Skeletal muscle satellite cell (primary cell): ENCODE measurements around the gene OR51G2. TPM values are rescaled to one million over a fixed set of nuclear protein-coding genes. Genes with fewer than 3 reads are reported as not detected.
"Not testable (repeated sequence)": the region's sequence is repeated elsewhere in the genome, so short reads cannot be mapped to it uniquely, and the experiment has no call there.

Source experiments
- H3K27me3 ChIP-seq: 2 replicates; pipeline ENCODE4 v1.7.0; 2013; ENCODE audit warnings: low read length; ENCODE audit not compliant: control insufficient read depth, insufficient read depth
- H3K36me3 ChIP-seq: 2 replicates; pipeline ENCODE4 v1.7.0; 2013; ENCODE audit warnings: mild to moderate bottlenecking, control low read depth, low read length; ENCODE audit not compliant: insufficient read depth
- H3K4me1 ChIP-seq: 2 replicates; pipeline ENCODE4 v1.7.0; 2013; ENCODE audit warnings: low read length; ENCODE audit not compliant: control insufficient read depth, insufficient read depth
- H3K4me2 ChIP-seq: 2 replicates; pipeline ENCODE4 v1.7.0; 2013; ENCODE audit warnings: mild to moderate bottlenecking, low read length
- H3K4me3 ChIP-seq: 2 replicates; pipeline ENCODE4 v1.7.0; 2013; ENCODE audit warnings: low read length
- H3K9ac ChIP-seq: 2 replicates; pipeline ENCODE4 v1.7.0; 2013; ENCODE audit warnings: mild to moderate bottlenecking, low read depth, low read length, moderate library complexity
- H3K9me3 ChIP-seq: replicated peaks from 2 replicates; pipeline ENCODE4 v1.7.0; 2013; ENCODE audit warnings: mild to moderate bottlenecking, control low read depth, low read length
- total RNA-seq: library from RNA; depleted of rRNA; stranded (reverse); fragments of >200 nt; gene quantifications from 2 replicates; pipeline ENCODE4 v1.2.3, GENCODE V29; 2012; rRNA removed

OR51G2 gene
- total RNA-seq, result not detected in 2 replicates

- Histone ChIP-seq H3K27me3 (peaks cover 8% of the 10 kb centered on the region), H3K9ac (no peak within 1 kb of the TSS), H3K4me3 (no peak within 1 kb of the TSS), H3K9me3 (no peaks in the 10 kb centered on the region), H3K36me3 (no peaks in the 10 kb centered on the region), H3K4me1 (no peaks in the 10 kb centered on the region), H3K4me2 (no peak within 1 kb of the TSS)
These were observed at the start of gene OR51G2 for GRCh38 chr11:4919250-4919649. Gene OR51G2 (minus strand): TSS chr11:4919350. CDS start chr11:4915663, 3,687 bp downstream.

- Histone ChIP-seq H3K27me3 (peaks cover 3% of the 10 kb centered on the region), H3K4me2 (no peak overlapping the region), H3K4me1 (no peaks in the 10 kb centered on the region), H3K9ac (no peak overlapping the region), H3K36me3 (no peaks in the 10 kb centered on the region), H3K4me3 (no peak overlapping the region), H3K9me3 (no peaks in the 10 kb centered on the region)
These were observed 43.7 kb upstream of the OR51G2 start for GRCh38 chr11:4962816-4963215.

- Histone ChIP-seq H3K36me3 (no peaks in the 10 kb centered on the region), H3K4me2 (no peak overlapping the region), H3K9ac (no peak overlapping the region), H3K27me3 (peaks cover 3% of the 10 kb centered on the region), H3K4me3 (no peak overlapping the region), H3K4me1 (no peaks in the 10 kb centered on the region), H3K9me3 (no peaks in the 10 kb centered on the region)
These were observed 41.7 kb upstream of the OR51G2 start for GRCh38 chr11:4960877-4961276.

GRCh38 chr11:4957396-4957795 lies 38.2 kb upstream of the OR51G2 start:
- no peak overlapping the region for H3K4me3 ChIP-seq
- H3K4me2 ChIP-seq, result no peak overlapping the region
- no peak overlapping the region for H3K9ac ChIP-seq
- H3K27me3 ChIP-seq, result peaks cover under 1% of the 10 kb centered on the region
- H3K9me3 ChIP-seq, result no peaks in the 10 kb centered on the region
- no peaks in the 10 kb centered on the region for H3K4me1 ChIP-seq
- no peaks in the 10 kb centered on the region for H3K36me3 ChIP-seq

GRCh38 chr11:4955613-4956012 lies 36.5 kb upstream of the OR51G2 start, which contains the start of gene OR51A2:
Gene OR51A2 (minus strand): TSS chr11:4955713. CDS start chr11:4955713, 0 bp downstream.
- H3K9ac ChIP-seq, H3K4me3 ChIP-seq, H3K27me3 ChIP-seq, H3K9me3 ChIP-seq, H3K4me2 ChIP-seq, H3K4me1 ChIP-seq, H3K36me3 ChIP-seq: not testable (repeated sequence)

- Histone ChIP-seq H3K4me1 (no peaks in the 10 kb centered on the region), H3K9me3 (no peaks in the 10 kb centered on the region), H3K27me3 (no peaks in the 10 kb centered on the region), H3K36me3 (no peaks in the 10 kb centered on the region), H3K4me3 (no peak within 1 kb of the TSS), H3K4me2 (no peak within 1 kb of the TSS), H3K9ac (no peak within 1 kb of the TSS)
These were observed 28.4 kb upstream of the OR51G2 start, which contains the start of gene OR51A4 for GRCh38 chr11:4947505-4947904. Gene OR51A4 (minus strand): TSS chr11:4947605. CDS start chr11:4947100, 505 bp downstream.

- H3K27me3 ChIP-seq, result peaks cover 15% of the 10 kb centered on the region
- H3K4me3 ChIP-seq, result no peak overlapping the region
- H3K36me3 ChIP-seq, result no peaks in the 10 kb centered on the region
- H3K9me3 ChIP-seq, result no peaks in the 10 kb centered on the region
- no peaks in the 10 kb centered on the region for H3K4me1 ChIP-seq
- H3K4me2 ChIP-seq, result no peak overlapping the region
- H3K9ac ChIP-seq, result no peak overlapping the region
These were observed 17.6 kb upstream of the OR51G2 start for GRCh38 chr11:4936745-4937144.

GRCh38 chr11:4932751-4933150 lies 13.6 kb upstream of the OR51G2 start:
- Histone ChIP-seq H3K4me2 (no peak overlapping the region), H3K9me3 (no peaks in the 10 kb centered on the region), H3K9ac (no peak overlapping the region), H3K4me1 (no peaks in the 10 kb centered on the region), H3K36me3 (no peaks in the 10 kb centered on the region), H3K27me3 (peaks cover 17% of the 10 kb centered on the region), H3K4me3 (no peak overlapping the region)

GRCh38 chr11:4926608-4927007 lies 7.5 kb upstream of the OR51G2 start:
- no peak overlapping the region for H3K4me2 ChIP-seq
- no peaks in the 10 kb centered on the region for H3K9me3 ChIP-seq
- no peak overlapping the region for H3K9ac ChIP-seq
- no peaks in the 10 kb centered on the region for H3K4me1 ChIP-seq
- H3K4me3 ChIP-seq, result no peak overlapping the region
- peaks cover 9% of the 10 kb centered on the region for H3K27me3 ChIP-seq
- no peaks in the 10 kb centered on the region for H3K36me3 ChIP-seq

GRCh38 chr11:4924239-4924638 lies 5.1 kb upstream of the OR51G2 start, which contains the start of gene OR51G1:
Gene OR51G1 (minus strand): TSS chr11:4924339. CDS start chr11:4924339, 0 bp downstream.
- H3K4me2 ChIP-seq, result no peak within 1 kb of the TSS

GRCh38 chr11:4922304-4922703 lies 3.2 kb upstream of the OR51G2 start:
- no peak overlapping the region for H3K4me3 ChIP-seq
- no peak overlapping the region for H3K9ac ChIP-seq
- no peak overlapping the region for H3K4me2 ChIP-seq
- no peaks in the 10 kb centered on the region for H3K36me3 ChIP-seq
- H3K4me1 ChIP-seq, result no peaks in the 10 kb centered on the region
- H3K9me3 ChIP-seq, result no peaks in the 10 kb centered on the region
- peaks cover 11% of the 10 kb centered on the region for H3K27me3 ChIP-seq

More at GRCh38 chr11:4924239-4924638, 5.1 kb upstream of the OR51G2 start, which contains the start of gene OR51G1:
- H3K36me3 ChIP-seq, result no peaks in the 10 kb centered on the region
- H3K4me1 ChIP-seq, result no peaks in the 10 kb centered on the region
- no peaks in the 10 kb centered on the region for H3K9me3 ChIP-seq
- no peak within 1 kb of the TSS for H3K4me3 ChIP-seq
- H3K9ac ChIP-seq, result no peak within 1 kb of the TSS
- peaks cover 5% of the 10 kb centered on the region for H3K27me3 ChIP-seq

- H3K4me1 ChIP-seq, result no peaks in the 10 kb centered on the region
- no peak overlapping the region for H3K4me2 ChIP-seq
- H3K4me3 ChIP-seq, result no peak overlapping the region
- H3K9ac ChIP-seq, result no peak overlapping the region
- H3K36me3 ChIP-seq, result no peaks in the 10 kb centered on the region
- H3K9me3 ChIP-seq, result no peaks in the 10 kb centered on the region
- peaks cover 11% of the 10 kb centered on the region for H3K27me3 ChIP-seq
These were observed 2.6 kb upstream of the OR51G2 start for GRCh38 chr11:4921796-4922195.
